GM12878 (cell line): ENCODE results near the gene RPRML. TPM values are rescaled to one million over a fixed set of nuclear protein-coding genes. Genes with fewer than 3 reads are reported as not detected.

ENCODE experiments used
- ATAC-seq: fragments of 200-7000 bp; cut with Tn5 transposase; 3 replicates; pipeline ENCODE4 v1.9.1; 2020; ENCODE audit warnings: mild to moderate bottlenecking, moderate library complexity
- BruUV-seq: library from RNA; stranded (reverse); fragments of 400-500 nt; replicated peaks from 2 replicates; lab custom pipeline; 2021; lab: Mats Ljungman, UMichigan
- CTCF ChIA-PET: fragments of 300-600 bp; sonication (Branson Sonifier 250); formaldehyde crosslinking; extraction: SDS; loops from one replicate; lab custom pipeline; 2021; ENCODE audit warnings: inconsistent platforms; lab: Yijun Ruan, JAX
- POLR2A ChIA-PET: fragments of 350-600 bp; formaldehyde crosslinking; extraction: SDS; loops from one replicate; lab custom pipeline; 2021; ENCODE audit warnings: inconsistent platforms; lab: Charles Lee
- RAD21 ChIA-PET: fragments of 300-600 bp; sonication (Branson Sonifier 250); formaldehyde crosslinking; loops from one replicate; lab custom pipeline; 2023; ENCODE audit warnings: antibody characterized with exemption; ENCODE audit not compliant: unreplicated experiment; lab: Charles Lee
- SMC1A ChIA-PET: fragments of 300-600 bp; sonication (Branson Sonifier 250); formaldehyde crosslinking; loops from one replicate; lab custom pipeline; 2023; ENCODE audit not compliant: unreplicated experiment, uncharacterized antibody; lab: Charles Lee
- DNase-seq: peaks from one replicate; pipeline ENCODE4 v3.0.0-alpha.2; 2011; ENCODE audit warnings: low read depth, low spot score
- FAIRE-seq: peaks from 3 replicates; lab custom pipeline; 2011; peaks lifted over from hg19 to GRCh38; lab: Jason Lieb, UNC
- H2AFZ ChIP-seq: 2 replicates; pipeline ENCODE4 v1.6.0; 2011; ENCODE audit warnings: low read depth, low read length, control low read depth; ENCODE audit not compliant: control insufficient read depth
- H3K27ac ChIP-seq: 2 replicates; pipeline ENCODE4 v1.5.1; 2011; ENCODE audit warnings: control low read depth; ENCODE audit not compliant: control insufficient read depth, insufficient read depth
- H3K27me3 ChIP-seq, 2 experiments: replicated peaks in 1 of 2; 2 replicates each; pipeline versions ENCODE4 v1.6.0 to v1.6.1; 2011; ENCODE audit warnings: low read length in 1 of 2; ENCODE audit not compliant: control insufficient read depth in 2 of 2, insufficient read depth in 2 of 2
- H3K36me3 ChIP-seq, 2 experiments: 2 replicates each; pipeline ENCODE4 v1.5.1; 2011; ENCODE audit warnings: low read length in 1 of 2; ENCODE audit not compliant: control insufficient read depth in 2 of 2, insufficient read depth in 2 of 2
- H3K4me1 ChIP-seq: 2 replicates; pipeline ENCODE4 v1.6.1; 2011; ENCODE audit warnings: mild to moderate bottlenecking, low read length, moderate library complexity, mixed read lengths; ENCODE audit not compliant: control insufficient read depth, insufficient read depth
- H3K4me2 ChIP-seq: 2 replicates; pipeline ENCODE4 v1.6.0; 2011; ENCODE audit warnings: control low read depth; ENCODE audit not compliant: control insufficient read depth, insufficient read depth
- H3K4me3 ChIP-seq: fragments of 200-600 bp; sonication (generic); 2 replicates; pipeline ENCODE4 v1.5.1; 2016
- H3K79me2 ChIP-seq: 2 replicates; pipeline ENCODE4 v1.6.0; 2011; ENCODE audit warnings: low read length; ENCODE audit not compliant: control insufficient read depth, insufficient read depth
- H3K9ac ChIP-seq: 2 replicates; pipeline ENCODE4 v1.8.0; 2011; ENCODE audit warnings: low read length, control low read depth, mixed read lengths; ENCODE audit not compliant: control insufficient read depth, insufficient read depth
- H3K9me3 ChIP-seq: replicated peaks from 3 replicates; pipeline ENCODE4 v1.5.1; 2011; ENCODE audit warnings: mild to moderate bottlenecking, low read length; ENCODE audit not compliant: control insufficient read depth, insufficient read depth
- H4K20me1 ChIP-seq: 2 replicates; pipeline ENCODE4 v1.6.0; 2011; ENCODE audit not compliant: control insufficient read depth, insufficient read depth
- BMI1 ChIP-seq: fragments of 450-650 bp; IDR thresholded peaks from 2 replicates; pipeline ENCODE4 v1.6.1; 2016; ENCODE audit warnings: mild to moderate bottlenecking, moderate library complexity, borderline replicate concordance
- CHD2 ChIP-seq: IDR thresholded peaks from 2 replicates; pipeline ENCODE4 v1.6.1; 2011; ENCODE audit warnings: low read depth, low read length, improper control_type of control experiment, borderline replicate concordance
- EED ChIP-seq: sonication (generic); IDR thresholded peaks from 2 replicates; pipeline ENCODE4 v1.6.1; 2016; ENCODE audit warnings: antibody characterized with exemption, low read depth
- EGR1 ChIP-seq, 2 experiments: IDR thresholded peaks; 1 replicate in 1 of 2; 2 replicates in 1 of 2; pipeline ENCODE4 v1.6.1; 2011 to 2012; ENCODE audit warnings: low read depth in 2 of 2, low read length in 2 of 2, borderline replicate concordance in 1 of 2, mild to moderate bottlenecking in 1 of 2, moderate library complexity in 1 of 2
- LARP7 ChIP-seq: fragments of 450-650 bp; IDR thresholded peaks from 2 replicates; pipeline ENCODE4 v1.6.1; 2017; ENCODE audit warnings: mild to moderate bottlenecking
- MXI1 ChIP-seq: fragments of 150-350 bp; IDR thresholded peaks from 2 replicates; pipeline ENCODE4 v1.6.1; 2011; ENCODE audit warnings: low read depth, mild to moderate bottlenecking, inconsistent platforms, low read length, improper control_type of control experiment
- MYC ChIP-seq: IDR thresholded peaks from 2 replicates; pipeline ENCODE4 v1.6.1; 2011; ENCODE audit warnings: mild to moderate bottlenecking, low read length, moderate library complexity, inconsistent platforms; ENCODE audit not compliant: insufficient read depth, insufficient replicate concordance, insufficient read length, severe bottlenecking
- POLR2A ChIP-seq: IDR thresholded peaks from 2 replicates; pipeline ENCODE4 v1.6.1; 2011; ENCODE audit warnings: low read depth, mild to moderate bottlenecking, low read length
- SMC3 ChIP-seq: IDR thresholded peaks from 2 replicates; pipeline ENCODE4 v1.6.1; 2011; ENCODE audit warnings: low read length, improper control_type of control experiment, borderline replicate concordance
- WGBS: methylation state at CpG from one replicate; pipeline ENCODE4 v1.1.6; 2016; ENCODE audit warnings: low lambda C conversion rate; ENCODE audit not compliant: insufficient replicate concordance, insufficient coverage; ENCODE audit errors: missing lambda C conversion rate; 5-methylcytosine and 5-hydroxymethylcytosine counted together
- in situ Hi-C: fragments of 300-500 bp; cut with MboI; formaldehyde crosslinking; loops from 9 replicates; pipeline ENCODE4 v1.14.3; 2018; ENCODE audit warnings: mixed read lengths
- intact Hi-C: fragments of 100-400 bp; cut with micrococcal nuclease; formaldehyde crosslinking; loops from one replicate; pipeline ENCODE4 v1.14.2; 2022; ENCODE audit not compliant: unreplicated experiment
- polyA plus RNA-seq, 11 experiments: library from polyadenylated mRNA; depleted of rRNA in 4 of 11; unstranded in 6 of 11; stranded (reverse) in 5 of 11; fragments of >200 nt; fragmentation: Nextera tagmentation in 4 of 11; fragmentation: Illumina TruSeq in 1 of 11; extraction: Ambion mirVana in 4 of 11; extraction: Trizol in 1 of 11; gene quantifications; 1 replicate in 1 of 11; 2 replicates in 10 of 11; pipeline versions ENCODE4 v1.2.1 to v1.2.3, GENCODE V29; 2011 to 2016; ENCODE audit warnings: inconsistent platforms in 2 of 11, missing spikeins in 2 of 11, low read depth in 1 of 11
- total RNA-seq, 4 experiments: library from RNA; depleted of rRNA in 3 of 4; stranded (reverse); fragments of >200 nt in 3 of 4; fragmentation: Illumina TruSeq in 1 of 4; extraction: Trizol in 1 of 4; gene quantifications; 2 replicates each; pipeline versions ENCODE4 v1.2.1 to v1.2.3, GENCODE V29; 2013 to 2021
- TF ChIP-seq, protein P1 (sequence below): fragments of 450-650 bp; IDR thresholded peaks from 2 replicates; pipeline ENCODE4 v1.6.1; 2016; ENCODE audit warnings: mild to moderate bottlenecking

RPRML gene
- total and polyA plus RNA-seq, 10 of the 15 experiments (the other 5 are each of a cell fraction or from before 2014, with no cell fraction given) = not detected

DNA sequence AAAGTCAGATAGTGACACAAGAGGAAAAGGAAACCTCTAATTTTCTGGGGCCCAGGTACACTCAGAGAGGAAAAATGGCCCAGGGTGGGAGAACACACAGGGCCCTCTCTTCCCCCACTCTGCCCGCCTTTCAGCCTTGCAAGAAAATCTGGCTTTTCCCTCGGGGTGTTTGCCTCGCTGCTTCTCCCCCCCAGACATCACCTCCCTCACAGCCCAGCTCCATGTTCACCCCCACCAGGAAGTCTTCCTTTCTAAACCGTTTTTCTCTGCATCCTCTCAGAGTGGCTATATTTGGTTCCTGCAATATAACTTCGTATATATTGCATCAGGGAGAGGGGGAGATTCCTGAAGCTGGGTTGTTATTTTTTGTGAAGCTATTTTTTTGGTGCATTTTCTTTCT is 27.3 kb downstream of the RPRML start:
- in situ Hi-C loops = no loop called here
- ATAC-seq (no peak), FAIRE-seq (no peak), DNase-seq (no peak)
- no peaks in the 10 kb centered on the region for H3K79me2 ChIP-seq
- RAD21 ChIA-PET = no interaction called here
- TF ChIP-seq SMC3 (no peak), BMI1 (no peak), POLR2A (no peak), EED (no peak), MXI1 (no peak), EGR1 (IDR thresholded peaks at IDR 0.05; ENCODE audit: borderline replicate concordance in 1 of 2, low read depth in 2 of 2, low read length in 2 of 2) (no peak), MYC (no peak), CHD2 (no peak), LARP7 (no peak)
- TF ChIP-seq, protein P1, sequence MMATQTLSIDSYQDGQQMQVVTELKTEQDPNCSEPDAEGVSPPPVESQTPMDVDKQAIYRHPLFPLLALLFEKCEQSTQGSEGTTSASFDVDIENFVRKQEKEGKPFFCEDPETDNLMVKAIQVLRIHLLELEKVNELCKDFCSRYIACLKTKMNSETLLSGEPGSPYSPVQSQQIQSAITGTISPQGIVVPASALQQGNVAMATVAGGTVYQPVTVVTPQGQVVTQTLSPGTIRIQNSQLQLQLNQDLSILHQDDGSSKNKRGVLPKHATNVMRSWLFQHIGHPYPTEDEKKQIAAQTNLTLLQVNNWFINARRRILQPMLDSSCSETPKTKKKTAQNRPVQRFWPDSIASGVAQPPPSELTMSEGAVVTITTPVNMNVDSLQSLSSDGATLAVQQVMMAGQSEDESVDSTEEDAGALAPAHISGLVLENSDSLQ = no peak
- CTCF ChIA-PET = interaction anchor here (1.7 kb wide), 1 partner anchor 10 kb away, joined by 8 read pairs; no protein-coding TSS in a partner anchor
- H3K4me3 ChIP-seq = no peak overlapping the region
- H3K9ac ChIP-seq = no peak overlapping the region
- SMC1A ChIA-PET = no interaction called here
- H3K27ac ChIP-seq = no peak overlapping the region
- H3K4me1 ChIP-seq = no peaks in the 10 kb centered on the region
- intact Hi-C loops = no loop called here
- BruUV-seq = no TSS peak
- no peak overlapping the region for H2AFZ ChIP-seq
- no peaks in the 10 kb centered on the region for H3K9me3 ChIP-seq
- POLR2A ChIA-PET = no interaction called here
- no peaks in the 10 kb centered on the region for H4K20me1 ChIP-seq
- WGBS = 8% methylated on average over 5 of the region's 5 CpGs
- H3K27me3 ChIP-seq = no peaks in the 10 kb centered on the region
- no peak overlapping the region for H3K4me2 ChIP-seq
- no peaks in the 10 kb centered on the region for H3K36me3 ChIP-seq
